CD4-positive, alpha-beta memory T cell (primary cell): ENCODE measurements around the gene MYBBP1A. TPM values are rescaled to one million over a fixed set of nuclear protein-coding genes. Genes with fewer than 3 reads are reported as not detected.
A peak's percentile ranks its signal among the peaks of the same experiment; 100 is the strongest.
"Not testable (repeated sequence)": the region's sequence is repeated elsewhere in the genome, so short reads cannot be mapped to it uniquely, and the experiment has no call there.

Experiments used
- CTCF ChIA-PET: fragments of 350-600 bp; sonication (Branson Sonifier 250); formaldehyde crosslinking; loops from one replicate; lab custom pipeline; 2021; ENCODE audit warnings: inconsistent platforms; ENCODE audit not compliant: partially characterized antibody; lab: Charles Lee
- POLR2A ChIA-PET: fragments of 350-600 bp; sonication (Branson Sonifier 250); formaldehyde crosslinking; loops from one replicate; lab custom pipeline; 2021; ENCODE audit not compliant: partially characterized antibody; lab: Charles Lee
- DNase-seq, 5 donors: peaks; one replicate each; pipeline versions ENCODE4 v3.0.0 to v3.0.0-alpha.2; 2020 to 2022; ENCODE audit warnings: mixed read lengths in 1 of 5
- H3K27ac ChIP-seq: one replicate; pipeline ENCODE4 v1.7.0; 2013; ENCODE audit warnings: low read depth, low read length
- H3K27me3 ChIP-seq: 2 replicates; pipeline ENCODE4 v1.7.0; 2013; ENCODE audit warnings: mild to moderate bottlenecking, low read length, moderate library complexity; ENCODE audit not compliant: insufficient read depth
- H3K36me3 ChIP-seq: 2 replicates; pipeline ENCODE4 v1.7.0; 2013; ENCODE audit warnings: mild to moderate bottlenecking, low read length, moderate library complexity; ENCODE audit not compliant: insufficient read depth
- H3K4me1 ChIP-seq: 2 replicates; pipeline ENCODE4 v1.7.0; 2013; ENCODE audit warnings: mild to moderate bottlenecking, low read length, moderate library complexity; ENCODE audit not compliant: insufficient read depth
- H3K4me3 ChIP-seq, 2 donors: one replicate each; pipeline ENCODE4 v1.7.0; 2013; ENCODE audit warnings: low read length in 2 of 2, mild to moderate bottlenecking in 1 of 2
- H3K9me3 ChIP-seq, 2 donors: one replicate each; pipeline ENCODE4 v1.7.0; 2013; ENCODE audit warnings: low read length in 2 of 2, control low read depth in 1 of 2; ENCODE audit not compliant: control insufficient read depth in 1 of 2
- H3K27ac Mint-ChIP-seq, 7 donors: one replicate each; pipeline ENCODE4 v1.8.0; 2020 to 2021; ENCODE audit warnings: mixed read lengths in 7 of 7, mild to moderate bottlenecking in 6 of 7, inconsistent platforms in 3 of 7, moderate library complexity in 3 of 7
- H3K27me3 Mint-ChIP-seq, 2 donors: one replicate each; pipeline ENCODE4 v1.8.0; 2020 to 2021; ENCODE audit warnings: mixed read lengths in 2 of 2
- H3K36me3 Mint-ChIP-seq, 2 donors: one replicate each; pipeline ENCODE4 v1.8.0; 2020 to 2021; ENCODE audit warnings: mixed read lengths in 2 of 2, inconsistent platforms in 1 of 2, mild to moderate bottlenecking in 1 of 2
- H3K4me1 Mint-ChIP-seq, 4 donors: one replicate each; pipeline ENCODE4 v1.8.0; 2020 to 2021; ENCODE audit warnings: mixed read lengths in 4 of 4, mild to moderate bottlenecking in 1 of 4
- H3K4me3 Mint-ChIP-seq, 8 donors: one replicate each; pipeline ENCODE4 v1.8.0; 2020 to 2021; ENCODE audit warnings: mixed read lengths in 8 of 8, mild to moderate bottlenecking in 7 of 8, moderate library complexity in 6 of 8, inconsistent platforms in 3 of 8
- H3K9me3 Mint-ChIP-seq, 8 donors: one replicate each; pipeline ENCODE4 v1.8.0; 2020 to 2021; ENCODE audit warnings: mixed read lengths in 8 of 8, mild to moderate bottlenecking in 5 of 8, inconsistent platforms in 3 of 8, moderate library complexity in 1 of 8
- intact Hi-C: fragments of 100-400 bp; cut with micrococcal nuclease; formaldehyde crosslinking; loops from one replicate; pipeline ENCODE4 v1.15.1; 2023
- polyA plus RNA-seq, 2 donors: library from polyadenylated mRNA; unstranded; fragments of 300-500 nt; fragmentation: Illumina TruSeq; gene quantifications; one replicate each; pipeline ENCODE4 v1.2.3, GENCODE V29; 2021
- total RNA-seq, 2 experiments: library from RNA; stranded (reverse); gene quantifications; one replicate each; pipeline ENCODE4 v1.2.3, GENCODE V29; 2021

Gene MYBBP1A
- total and polyA plus RNA-seq, 4 experiments from 2014 or later = 12.5 to 74.7 (median 54.3) TPM

GRCh38 chr17:4593021-4593421 lies 37.8 kb upstream of the MYBBP1A start:
- Histone ChIP-seq H3K27ac (no peak overlapping the region), H3K4me3 (no peak overlapping the region), H3K4me1 (no peaks in the 10 kb centered on the region), H3K36me3 (no peaks in the 10 kb centered on the region), H3K9me3 (no peaks in the 10 kb centered on the region), H3K27me3 (no peaks in the 10 kb centered on the region)
- Mint-ChIP-seq H3K36me3 (no peaks in the 10 kb centered on the region), H3K27ac (no peak overlapping the region), H3K4me1 (peaks cover 0 to 5% (median 3%) of the 10 kb centered on the region in 4 donors), H3K4me3 (no peak overlapping the region), H3K9me3 (no peaks in the 10 kb centered on the region), H3K27me3 (peaks cover 14 to 26% of the 10 kb centered on the region in 2 donors)
- ChIA-PET POLR2A (no interaction called here), CTCF (no interaction called here)
- DNase-seq = no peak
- intact Hi-C loops = no loop called here

GRCh38 chr17:4592240-4593005 lies 37.2 kb upstream of the MYBBP1A start:
- Mint-ChIP-seq H3K4me3 (no peak overlapping the region), H3K27me3 (peaks cover 10 to 22% of the 10 kb centered on the region in 2 donors), H3K4me1 (peaks cover 0 to 5% (median 3%) of the 10 kb centered on the region in 4 donors), H3K9me3 (no peaks in the 10 kb centered on the region), H3K27ac (peak overlapping the region in 2 of 7 donors; percentile 10 to 65), H3K36me3 (no peaks in the 10 kb centered on the region)
- ChIA-PET CTCF (no interaction called here), POLR2A (no interaction called here)
- Histone ChIP-seq H3K27me3 (no peaks in the 10 kb centered on the region), H3K27ac (no peak overlapping the region), H3K9me3 (no peaks in the 10 kb centered on the region), H3K4me1 (no peaks in the 10 kb centered on the region), H3K36me3 (no peaks in the 10 kb centered on the region), H3K4me3 (no peak overlapping the region)
- no peak for DNase-seq
- intact Hi-C loops = no loop called here

GRCh38 chr17:4591529-4591928 lies 36.3 kb upstream of the MYBBP1A start:
- CTCF ChIA-PET = no interaction called here
- peaks cover 0 to 5% (median 3%) of the 10 kb centered on the region in 4 donors for H3K4me1 Mint-ChIP-seq

GRCh38 chr17:4590981-4591453 lies 35.8 kb upstream of the MYBBP1A start:
- Mint-ChIP-seq H3K27me3 (peaks cover 15 to 27% of the 10 kb centered on the region in 2 donors), H3K36me3 (no peaks in the 10 kb centered on the region), H3K4me3 (no peak overlapping the region), H3K4me1 (peaks cover 0 to 5% (median 3%) of the 10 kb centered on the region in 4 donors), H3K9me3 (no peaks in the 10 kb centered on the region), H3K27ac (no peak overlapping the region)
- no peak for DNase-seq
- no peaks in the 10 kb centered on the region for H3K36me3 ChIP-seq
- no peaks in the 10 kb centered on the region for H3K9me3 ChIP-seq
- H3K4me1 ChIP-seq = no peaks in the 10 kb centered on the region
- no peaks in the 10 kb centered on the region for H3K27me3 ChIP-seq
- ChIA-PET POLR2A (no interaction called here), CTCF (no interaction called here)
- H3K4me3 ChIP-seq = no peak overlapping the region
- intact Hi-C loops = no loop called here
- no peak overlapping the region for H3K27ac ChIP-seq

More at GRCh38 chr17:4591529-4591928, 36.3 kb upstream of the MYBBP1A start:
- no peaks in the 10 kb centered on the region for H3K4me1 ChIP-seq
- H3K9me3 Mint-ChIP-seq = no peaks in the 10 kb centered on the region
- H3K9me3 ChIP-seq = no peaks in the 10 kb centered on the region
- no peaks in the 10 kb centered on the region for H3K36me3 Mint-ChIP-seq
- H3K27me3 Mint-ChIP-seq = peaks cover 14 to 22% of the 10 kb centered on the region in 2 donors
- intact Hi-C loops = no loop called here
- POLR2A ChIA-PET = no interaction called here
- H3K36me3 ChIP-seq = no peaks in the 10 kb centered on the region
- no peak overlapping the region for H3K4me3 ChIP-seq
- no peak for DNase-seq
- H3K27me3 ChIP-seq = no peaks in the 10 kb centered on the region
- no peak overlapping the region for H3K4me3 Mint-ChIP-seq
- no peak overlapping the region for H3K27ac Mint-ChIP-seq
- H3K27ac ChIP-seq = no peak overlapping the region

GRCh38 chr17:4590042-4590441 lies 34.9 kb upstream of the MYBBP1A start:
- H3K27me3 ChIP-seq, H3K4me3 Mint-ChIP-seq, H3K36me3 ChIP-seq, CTCF ChIA-PET, H3K4me3 ChIP-seq, H3K4me1 ChIP-seq, H3K27ac ChIP-seq, POLR2A ChIA-PET, H3K9me3 Mint-ChIP-seq, DNase-seq, H3K36me3 Mint-ChIP-seq, H3K9me3 ChIP-seq, H3K4me1 Mint-ChIP-seq, intact Hi-C loops: not testable (repeated sequence)
- Mint-ChIP-seq H3K27ac (peak overlapping the region in 1 of 7 donors; percentile 66), H3K27me3 (peaks cover 19 to 32% of the 10 kb centered on the region in 2 donors)

- no peaks in the 10 kb centered on the region for H3K36me3 ChIP-seq
- no peaks in the 10 kb centered on the region for H3K36me3 Mint-ChIP-seq
- H3K4me3 Mint-ChIP-seq = no peak overlapping the region
- intact Hi-C loops = no loop called here
- H3K4me1 Mint-ChIP-seq = peaks cover 0 to 5% (median under 1%) of the 10 kb centered on the region in 4 donors
- no peaks in the 10 kb centered on the region for H3K9me3 ChIP-seq
- ChIA-PET CTCF (no interaction called here), POLR2A (no interaction called here)
- no peak overlapping the region for H3K27ac ChIP-seq
- H3K4me1 ChIP-seq = peaks cover under 1% of the 10 kb centered on the region
- no peaks in the 10 kb centered on the region for H3K9me3 Mint-ChIP-seq
- DNase-seq = no peak
- H3K27me3 Mint-ChIP-seq = peaks cover 21 to 31% of the 10 kb centered on the region in 2 donors
- peaks cover under 1% of the 10 kb centered on the region for H3K27me3 ChIP-seq
- no peak overlapping the region for H3K27ac Mint-ChIP-seq
- no peak overlapping the region for H3K4me3 ChIP-seq
Measured at GRCh38 chr17:4588898-4589625, 33.9 kb upstream of the MYBBP1A start.

- peaks cover 3% of the 10 kb centered on the region for H3K4me1 ChIP-seq
- POLR2A ChIA-PET = no interaction called here
- no peak for DNase-seq
- H3K36me3 Mint-ChIP-seq = no peaks in the 10 kb centered on the region
- no peak overlapping the region for H3K4me3 Mint-ChIP-seq
- no peak overlapping the region for H3K27ac ChIP-seq
- no peaks in the 10 kb centered on the region for H3K9me3 ChIP-seq
- H3K27me3 ChIP-seq = peaks cover 7% of the 10 kb centered on the region
- no peaks in the 10 kb centered on the region for H3K36me3 ChIP-seq
- H3K4me3 ChIP-seq = no peak overlapping the region
- peaks cover 25 to 33% of the 10 kb centered on the region in 2 donors for H3K27me3 Mint-ChIP-seq
- H3K4me1 Mint-ChIP-seq = peaks cover 1 to 7% (median 4%) of the 10 kb centered on the region in 4 donors
- no peaks in the 10 kb centered on the region for H3K9me3 Mint-ChIP-seq
- intact Hi-C loops = no loop called here
- H3K27ac Mint-ChIP-seq = no peak overlapping the region
- CTCF ChIA-PET = no interaction called here
Measured at GRCh38 chr17:4588391-4588790, 33.2 kb upstream of the MYBBP1A start.
